Heart left ventricle (tissue), 13 donors: ENCODE data around the gene ZBTB39.

Experiments
- POLR2A ChIP-seq, 2 donors: fragments of 450-650 bp; IDR thresholded peaks; one replicate each; pipeline ENCODE4 v1.6.1; 2017; ENCODE audit warnings: antibody characterized with exemption in 2 of 2, mild to moderate bottlenecking in 2 of 2, moderate library complexity in 2 of 2
- TF ChIP-seq, protein P1 (sequence below), 12 donors: fragments of 200-600 bp; sonication (generic) in 4 of 12; IDR thresholded peaks; one replicate each; pipeline versions ENCODE4 v1.5.0 to v1.8.0; 2018 to 2022; ENCODE audit warnings: antibody characterized with exemption in 12 of 12, mild to moderate bottlenecking in 5 of 12
- donor health status: ischemic (EF 13 %, LVEDD 7.1; RV severe dilation, severe dysfunction).
- donor health status: DM: no; HTN: yes; CAD: no.
- donor health status: DM: no; HTN: no; CAD: no.
- donor health status: ischemic (EF 25% LVEDD 6.9; RV normal size, moderate dysfunction).
- donor health status: ischemic (EF 25% LVEDD 5.7; RV mildly dilated, moderate dysfunction).
- donor health status: ischemic (EF 35%, LVEDD 5.7; RV mildly dilated, moderate dysfunction).
- donor health status: nonischemic (EF 11% LVEDD 7.7; RV severe dilation, severe dysfunction).
- donor health status: DM: yes; HTN: yes; CAD: no.
- donor health status: PGD.
- donor health status: ischemic (EF 29% LVEDD 5.4; RV normal size, mild dysfunction).
- donor health status: nonischemic (EF 23%, LVEDD 6.1; RV moderate dilation, normal function).

DNA sequence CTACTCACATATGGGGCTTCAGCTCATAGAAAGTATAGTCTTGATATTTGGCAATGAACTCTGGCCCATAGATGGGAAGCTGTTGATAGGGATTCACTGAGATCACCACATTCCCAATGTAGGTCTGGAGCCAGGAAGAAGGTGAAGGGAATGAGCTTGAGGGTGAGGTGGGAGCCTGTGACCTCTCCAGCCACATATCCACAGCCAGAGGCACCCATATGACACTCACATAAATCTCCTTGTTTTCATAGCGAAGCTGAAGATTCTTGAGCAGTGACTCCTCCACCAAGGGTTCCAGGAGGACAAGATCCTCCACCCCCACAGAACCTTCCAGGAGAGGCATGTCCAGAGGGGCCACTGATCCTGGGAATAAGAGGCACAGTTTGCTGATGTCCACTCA is 41.6 kb upstream of the ZBTB39 start:
- TF ChIP-seq, protein P1, sequence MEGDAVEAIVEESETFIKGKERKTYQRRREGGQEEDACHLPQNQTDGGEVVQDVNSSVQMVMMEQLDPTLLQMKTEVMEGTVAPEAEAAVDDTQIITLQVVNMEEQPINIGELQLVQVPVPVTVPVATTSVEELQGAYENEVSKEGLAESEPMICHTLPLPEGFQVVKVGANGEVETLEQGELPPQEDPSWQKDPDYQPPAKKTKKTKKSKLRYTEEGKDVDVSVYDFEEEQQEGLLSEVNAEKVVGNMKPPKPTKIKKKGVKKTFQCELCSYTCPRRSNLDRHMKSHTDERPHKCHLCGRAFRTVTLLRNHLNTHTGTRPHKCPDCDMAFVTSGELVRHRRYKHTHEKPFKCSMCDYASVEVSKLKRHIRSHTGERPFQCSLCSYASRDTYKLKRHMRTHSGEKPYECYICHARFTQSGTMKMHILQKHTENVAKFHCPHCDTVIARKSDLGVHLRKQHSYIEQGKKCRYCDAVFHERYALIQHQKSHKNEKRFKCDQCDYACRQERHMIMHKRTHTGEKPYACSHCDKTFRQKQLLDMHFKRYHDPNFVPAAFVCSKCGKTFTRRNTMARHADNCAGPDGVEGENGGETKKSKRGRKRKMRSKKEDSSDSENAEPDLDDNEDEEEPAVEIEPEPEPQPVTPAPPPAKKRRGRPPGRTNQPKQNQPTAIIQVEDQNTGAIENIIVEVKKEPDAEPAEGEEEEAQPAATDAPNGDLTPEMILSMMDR (IDR thresholded peaks at IDR 0.05) = no peak
- TF ChIP-seq POLR2A (IDR thresholded peaks at IDR 0.05) = no peak
